Measurements from ENCODE around the gene CHCHD4. TPM values are rescaled to one million over a fixed set of nuclear protein-coding genes. Genes with fewer than 3 reads are reported as not detected.

CHCHD4 gene
- total and polyA plus RNA-seq, 8 donors: 3.2 to 8.6 (median 5.3) TPM

- H3K9me3 ChIP-seq: no peaks in the 10 kb centered on the region
- no peak for FAIRE-seq
- peaks cover 0 to 13% (median 0%) of the 10 kb centered on the region in 3 donors for H3K36me3 ChIP-seq
- H3K27me3 ChIP-seq: no peaks in the 10 kb centered on the region
- H3K4me1 ChIP-seq: peaks cover 6 to 21% (median 11%) of the 10 kb centered on the region in 3 donors
- DNase-seq: no peak
- 88 to 90% methylated on average over 2 of the region's 2 CpGs for whole genome bisulfite sequencing, 2 donors
- TF ChIP-seq, protein P1, sequence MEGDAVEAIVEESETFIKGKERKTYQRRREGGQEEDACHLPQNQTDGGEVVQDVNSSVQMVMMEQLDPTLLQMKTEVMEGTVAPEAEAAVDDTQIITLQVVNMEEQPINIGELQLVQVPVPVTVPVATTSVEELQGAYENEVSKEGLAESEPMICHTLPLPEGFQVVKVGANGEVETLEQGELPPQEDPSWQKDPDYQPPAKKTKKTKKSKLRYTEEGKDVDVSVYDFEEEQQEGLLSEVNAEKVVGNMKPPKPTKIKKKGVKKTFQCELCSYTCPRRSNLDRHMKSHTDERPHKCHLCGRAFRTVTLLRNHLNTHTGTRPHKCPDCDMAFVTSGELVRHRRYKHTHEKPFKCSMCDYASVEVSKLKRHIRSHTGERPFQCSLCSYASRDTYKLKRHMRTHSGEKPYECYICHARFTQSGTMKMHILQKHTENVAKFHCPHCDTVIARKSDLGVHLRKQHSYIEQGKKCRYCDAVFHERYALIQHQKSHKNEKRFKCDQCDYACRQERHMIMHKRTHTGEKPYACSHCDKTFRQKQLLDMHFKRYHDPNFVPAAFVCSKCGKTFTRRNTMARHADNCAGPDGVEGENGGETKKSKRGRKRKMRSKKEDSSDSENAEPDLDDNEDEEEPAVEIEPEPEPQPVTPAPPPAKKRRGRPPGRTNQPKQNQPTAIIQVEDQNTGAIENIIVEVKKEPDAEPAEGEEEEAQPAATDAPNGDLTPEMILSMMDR (IDR thresholded peaks at IDR 0.05): no peak
- peak overlapping the region in 3 of 4 donors; percentile 34 to 70 (median 64) for H3K27ac ChIP-seq
- no peak overlapping the region for H3K4me3 ChIP-seq
- intact Hi-C loops (cut with DNase I): loop anchor here in 1 of 3 donors (10.0 kb wide), 1 partner anchor 225 kb away; no protein-coding TSS in a partner anchor
- no peak for ATAC-seq
These were observed 5.0 kb downstream of the CHCHD4 start for GRCh38 chr3:14119651-14120050.

DNA sequence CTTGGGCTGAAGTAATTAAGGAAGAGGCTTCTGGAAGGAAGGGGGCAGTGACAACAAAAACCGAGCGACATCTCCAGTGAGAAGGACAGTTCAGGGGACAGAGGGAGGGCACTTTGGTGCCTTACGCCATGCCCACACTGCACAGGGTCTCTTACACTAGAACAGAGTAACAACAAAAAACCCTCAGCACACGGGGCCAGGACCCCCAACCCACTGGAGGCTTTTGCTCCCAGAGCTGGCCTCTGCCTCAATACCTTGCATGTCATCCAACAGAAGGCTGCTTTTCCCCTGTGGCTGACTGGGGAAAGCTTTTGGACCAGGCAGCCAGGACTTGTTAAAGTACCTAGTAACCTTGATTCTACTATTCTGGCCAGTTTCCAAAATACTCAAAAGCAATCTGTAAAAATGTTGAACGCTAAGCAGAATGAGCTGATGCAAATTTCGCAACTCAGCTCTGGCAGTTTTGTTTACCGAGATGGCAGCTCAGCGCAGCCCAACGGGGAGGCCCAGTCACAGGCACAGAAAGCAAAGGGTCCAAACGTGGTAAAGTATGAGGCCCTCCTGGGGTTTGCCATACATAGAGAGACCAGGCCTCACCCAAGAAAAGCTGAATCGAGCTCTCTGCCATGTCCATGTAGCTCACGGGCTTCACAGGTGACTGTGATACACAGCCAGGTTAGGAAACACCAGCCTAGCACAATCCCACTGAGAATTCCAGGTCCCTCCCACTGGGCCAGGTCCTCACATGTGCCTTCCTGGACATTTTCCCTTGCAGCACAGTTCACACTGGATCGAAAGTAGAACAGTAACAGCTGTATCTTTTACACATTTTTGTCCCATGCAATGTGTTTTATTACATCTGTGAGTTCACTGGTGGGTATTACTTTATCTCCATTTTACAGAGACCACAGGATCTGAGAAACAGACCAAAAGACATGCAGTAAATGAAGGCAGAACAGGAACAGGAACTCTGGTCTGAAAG is 6.0 kb downstream of the CHCHD4 start:
- intact Hi-C loops (cut with DNase I): loop anchor here in 1 of 3 donors (10.0 kb wide), 1 partner anchor 224 kb away; no protein-coding TSS in a partner anchor

GRCh38 chr3:14117468-14118399 is 6.9 kb downstream of the CHCHD4 start:
- TF ChIP-seq, protein P1 (IDR thresholded peaks at IDR 0.05): no peak
- DNase-seq (no peak), ATAC-seq (no peak), FAIRE-seq (no peak)
- Histone ChIP-seq H3K9me3 (no peaks in the 10 kb centered on the region), H3K4me3 (no peak overlapping the region), H3K27ac (peak overlapping the region in 2 of 4 donors; percentile 27 to 64), H3K4me1 (peaks cover 5 to 21% (median 6%) of the 10 kb centered on the region in 3 donors), H3K27me3 (no peaks in the 10 kb centered on the region), H3K36me3 (peaks cover 0 to 17% (median 0%) of the 10 kb centered on the region in 3 donors)
- 84 to 86% methylated on average over 10 of the region's 10 CpGs for WGBS, 2 donors
- intact Hi-C loops (cut with DNase I): loop anchor here in 1 of 3 donors (10.0 kb wide), 1 partner anchor 223 kb away; no protein-coding TSS in a partner anchor

More for the DNA sequence above, 6.0 kb downstream of the CHCHD4 start:
- TF ChIP-seq, protein P1 (IDR thresholded peaks at IDR 0.05): no peak
- FAIRE-seq (no peak), ATAC-seq (peak; percentile 70 to 85 (median 82)), DNase-seq (peak in 2 of 6 donors; percentile 36 to 59)
- 37 to 40% methylated on average over 13 of the region's 13 CpGs for WGBS, 2 donors
- Histone ChIP-seq H3K4me3 (no peak overlapping the region), H3K27ac (peak overlapping the region; percentile 27 to 70 (median 49)), H3K4me1 (peaks cover 6 to 21% (median 9%) of the 10 kb centered on the region in 3 donors), H3K36me3 (peaks cover 0 to 13% (median 0%) of the 10 kb centered on the region in 3 donors), H3K27me3 (no peaks in the 10 kb centered on the region), H3K9me3 (no peaks in the 10 kb centered on the region)

DNA sequence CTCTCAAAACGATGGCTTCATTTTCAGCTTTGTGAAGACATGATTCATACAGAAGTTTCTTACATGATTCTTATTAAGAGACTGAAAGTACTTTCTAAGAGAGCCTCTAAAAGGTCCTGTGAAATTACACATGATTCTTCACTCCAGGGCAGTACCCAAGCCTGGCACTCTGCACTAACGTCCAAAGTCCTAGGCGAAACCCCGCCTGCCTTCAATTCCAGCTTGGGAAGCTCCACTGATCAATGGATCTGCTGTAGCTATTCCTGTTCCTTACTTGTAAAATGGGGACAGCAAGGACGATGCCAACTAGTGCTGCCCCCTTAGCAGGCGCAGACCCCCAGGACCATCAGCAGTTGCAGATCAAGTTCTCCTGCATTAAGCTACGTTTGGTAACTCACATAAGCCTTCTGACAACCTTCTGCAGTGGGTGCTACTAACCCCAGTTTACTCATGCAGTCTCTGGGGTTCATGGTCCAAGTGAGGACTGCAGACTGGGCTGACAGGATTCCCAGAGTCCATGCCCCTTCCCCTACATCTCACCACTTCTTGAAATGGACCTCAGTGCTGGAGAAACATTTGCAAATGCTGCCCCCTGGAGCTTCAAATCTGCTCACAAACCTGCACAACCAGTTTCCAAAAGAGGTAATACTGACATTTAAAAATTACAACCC is 10.6 kb downstream of the CHCHD4 start:
- WGBS, 2 donors: 82 to 84% methylated on average over 7 of the region's 7 CpGs
- H3K9me3 ChIP-seq: no peaks in the 10 kb centered on the region
- H3K4me1 ChIP-seq: peaks cover 5 to 14% (median 6%) of the 10 kb centered on the region in 3 donors
- H3K27ac ChIP-seq: no peak overlapping the region
- peaks cover 0 to 26% (median 0%) of the 10 kb centered on the region in 3 donors for H3K36me3 ChIP-seq
- no peaks in the 10 kb centered on the region for H3K27me3 ChIP-seq
- DNase-seq: no peak
- ATAC-seq: peak in 2 of 4 donors; percentile 38 to 49
- intact Hi-C loops (cut with DNase I): loop anchor here in 1 of 3 donors (10.0 kb wide), 1 partner anchor 219 kb away; no protein-coding TSS in a partner anchor
- TF ChIP-seq, protein P1 (IDR thresholded peaks at IDR 0.05): no peak
- no peak overlapping the region for H3K4me3 ChIP-seq
- FAIRE-seq: no peak
